Neural progenitor cell (in vitro differentiated cells): ENCODE data around the gene PODXL2. TPM values are rescaled to one million over a fixed set of nuclear protein-coding genes. Genes with fewer than 3 reads are reported as not detected.

Experiments
- DNase-seq: peaks from one replicate; pipeline ENCODE4 v3.0.0-alpha.2; 2016; ENCODE audit warnings: low spot score
- H2AFZ ChIP-seq: fragments of 200-600 bp; sonication (generic); replicated peaks from 2 replicates; pipeline ENCODE4 v1.6.1; 2016; ENCODE audit warnings: antibody characterized with exemption
- H3F3A ChIP-seq: fragments of 200-600 bp; sonication (generic); 2 replicates; pipeline ENCODE4 v1.6.1; 2016; ENCODE audit warnings: antibody characterized with exemption, low read depth
- H3K27ac ChIP-seq: fragments of 200-600 bp; sonication (generic); 2 replicates; pipeline ENCODE4 v1.5.1; 2016; ENCODE audit warnings: mild to moderate bottlenecking
- H3K27me3 ChIP-seq: fragments of 200-600 bp; sonication (generic); 2 replicates; pipeline ENCODE4 v1.6.1; 2016; ENCODE audit warnings: mild to moderate bottlenecking, moderate library complexity
- H3K36me3 ChIP-seq: fragments of 200-600 bp; sonication (generic); 2 replicates; pipeline ENCODE4 v1.5.1; 2016
- H3K4me1 ChIP-seq: fragments of 200-600 bp; sonication (generic); 2 replicates; pipeline ENCODE4 v1.6.1; 2016; ENCODE audit warnings: mixed run types
- H3K4me2 ChIP-seq: fragments of 200-600 bp; sonication (generic); 2 replicates; pipeline ENCODE4 v1.6.1; 2016
- H3K4me3 ChIP-seq: fragments of 200-600 bp; sonication (generic); 2 replicates; pipeline ENCODE4 v1.5.1; 2016
- H3K79me2 ChIP-seq: fragments of 200-600 bp; sonication (generic); 2 replicates; pipeline ENCODE4 v1.6.1; 2016; ENCODE audit warnings: low read depth
- H3K9ac ChIP-seq: fragments of 200-600 bp; sonication (generic); 2 replicates; pipeline ENCODE4 v1.6.1; 2016
- H3K9me3 ChIP-seq: fragments of 200-600 bp; sonication (generic); 2 replicates; pipeline ENCODE4 v1.5.1; 2016; ENCODE audit warnings: low read depth
- H4K20me1 ChIP-seq: fragments of 200-600 bp; sonication (generic); 2 replicates; pipeline ENCODE4 v1.6.1; 2016; ENCODE audit warnings: low read depth
- H3K27ac Mint-ChIP-seq: 3 replicates; pipeline ENCODE4 v1.8.0; 2021; ENCODE audit warnings: mixed read lengths
- H3K27me3 Mint-ChIP-seq: 2 replicates; pipeline ENCODE4 v1.8.0; 2022; ENCODE audit warnings: low read depth, mild to moderate bottlenecking, inconsistent platforms, moderate library complexity, mixed read lengths; ENCODE audit not compliant: insufficient read depth
- H3K36me3 Mint-ChIP-seq: 3 replicates; pipeline ENCODE4 v1.8.0; 2021; ENCODE audit warnings: mixed read lengths
- H3K4me1 Mint-ChIP-seq: 3 replicates; pipeline ENCODE4 v1.8.0; 2021; ENCODE audit warnings: mixed read lengths
- H3K4me3 Mint-ChIP-seq: 3 replicates; pipeline ENCODE4 v1.8.0; 2021; ENCODE audit warnings: mild to moderate bottlenecking, moderate library complexity, mixed read lengths
- H3K9me3 Mint-ChIP-seq: 3 replicates; pipeline ENCODE4 v1.8.0; 2020; ENCODE audit warnings: mixed read lengths
- EZH2 ChIP-seq: fragments of 200-600 bp; sonication (generic); IDR thresholded peaks from 2 replicates; pipeline ENCODE4 v1.6.1; 2017; ENCODE audit warnings: antibody characterized with exemption, mild to moderate bottlenecking, moderate library complexity
- EZH2phosphoT487 ChIP-seq: fragments of 200-600 bp; sonication (generic); IDR thresholded peaks from 2 replicates; pipeline ENCODE4 v1.6.1; 2017; ENCODE audit warnings: antibody characterized with exemption
- total RNA-seq: library from RNA; depleted of rRNA; stranded (reverse); fragments of >200 nt; gene quantifications from 2 replicates; pipeline ENCODE4 v1.2.3, GENCODE V29; 2015; ENCODE audit warnings: low replicate concordance
- TF ChIP-seq, protein P1 (sequence below): fragments of 200-600 bp; sonication (generic); IDR thresholded peaks from 2 replicates; pipeline ENCODE4 v1.5.1; 2017; ENCODE audit warnings: antibody characterized with exemption, mild to moderate bottlenecking

Gene PODXL2
- total RNA-seq, 1 donor from 2014 or later, result 18.4 TPM

DNA sequence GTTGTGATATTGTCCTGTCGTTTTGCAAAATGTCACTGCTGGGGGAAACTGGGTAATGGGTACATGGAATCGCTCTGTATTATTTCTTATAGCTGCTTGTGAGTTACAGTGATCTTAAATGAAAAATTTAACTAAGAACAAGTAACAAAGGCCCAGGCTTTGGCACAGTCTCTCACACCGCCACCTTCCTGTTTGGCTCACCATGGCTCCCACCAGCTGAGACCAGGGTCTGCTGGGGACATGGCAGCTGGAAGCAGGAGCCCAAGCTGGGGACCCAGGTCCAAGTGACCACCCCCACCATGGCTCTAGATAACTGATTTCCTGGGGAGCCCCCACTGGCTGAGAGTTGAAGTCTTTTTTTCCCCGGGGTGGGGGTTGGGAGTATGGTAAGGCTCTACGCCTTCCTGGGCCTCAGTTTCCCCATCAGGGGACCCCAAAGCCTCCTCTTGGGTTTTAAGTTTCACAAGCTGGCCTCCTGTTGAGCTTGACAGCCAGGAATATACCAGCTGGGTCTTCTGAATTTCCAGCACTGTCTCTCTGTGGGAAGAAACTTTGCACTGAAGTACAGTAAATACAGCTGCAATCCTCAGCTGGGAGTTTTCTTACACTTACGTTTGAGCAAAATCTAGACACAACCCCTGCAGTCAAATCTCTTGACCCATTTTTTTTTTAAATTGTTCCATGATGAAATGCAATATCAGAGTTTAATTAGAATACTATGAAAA is 69.9 kb downstream of the PODXL2 start:
- Histone ChIP-seq H3K36me3 (no peaks in the 10 kb centered on the region), H3F3A (no peaks in the 10 kb centered on the region), H3K27ac (no peak overlapping the region), H3K27me3 (no peaks in the 10 kb centered on the region), H3K4me3 (no peak overlapping the region), H3K79me2 (no peaks in the 10 kb centered on the region), H2AFZ (no peak overlapping the region), H3K9ac (no peak overlapping the region), H4K20me1 (no peaks in the 10 kb centered on the region), H3K4me1 (peaks cover 6% of the 10 kb centered on the region), H3K4me2 (no peak overlapping the region), H3K9me3 (no peaks in the 10 kb centered on the region)
- H3K36me3 Mint-ChIP-seq, result no peaks in the 10 kb centered on the region
- peaks cover 18% of the 10 kb centered on the region for H3K4me1 Mint-ChIP-seq
- no peak for DNase-seq
- H3K9me3 Mint-ChIP-seq, result peaks cover 8% of the 10 kb centered on the region
- H3K27ac Mint-ChIP-seq, result peak overlapping the region; percentile 66
- peaks cover 8% of the 10 kb centered on the region for H3K27me3 Mint-ChIP-seq
- no peak overlapping the region for H3K4me3 Mint-ChIP-seq
- TF ChIP-seq, protein P1, sequence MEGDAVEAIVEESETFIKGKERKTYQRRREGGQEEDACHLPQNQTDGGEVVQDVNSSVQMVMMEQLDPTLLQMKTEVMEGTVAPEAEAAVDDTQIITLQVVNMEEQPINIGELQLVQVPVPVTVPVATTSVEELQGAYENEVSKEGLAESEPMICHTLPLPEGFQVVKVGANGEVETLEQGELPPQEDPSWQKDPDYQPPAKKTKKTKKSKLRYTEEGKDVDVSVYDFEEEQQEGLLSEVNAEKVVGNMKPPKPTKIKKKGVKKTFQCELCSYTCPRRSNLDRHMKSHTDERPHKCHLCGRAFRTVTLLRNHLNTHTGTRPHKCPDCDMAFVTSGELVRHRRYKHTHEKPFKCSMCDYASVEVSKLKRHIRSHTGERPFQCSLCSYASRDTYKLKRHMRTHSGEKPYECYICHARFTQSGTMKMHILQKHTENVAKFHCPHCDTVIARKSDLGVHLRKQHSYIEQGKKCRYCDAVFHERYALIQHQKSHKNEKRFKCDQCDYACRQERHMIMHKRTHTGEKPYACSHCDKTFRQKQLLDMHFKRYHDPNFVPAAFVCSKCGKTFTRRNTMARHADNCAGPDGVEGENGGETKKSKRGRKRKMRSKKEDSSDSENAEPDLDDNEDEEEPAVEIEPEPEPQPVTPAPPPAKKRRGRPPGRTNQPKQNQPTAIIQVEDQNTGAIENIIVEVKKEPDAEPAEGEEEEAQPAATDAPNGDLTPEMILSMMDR, result no peak
- no peak for TF ChIP-seq EZH2
- TF ChIP-seq EZH2phosphoT487, result no peak

DNA sequence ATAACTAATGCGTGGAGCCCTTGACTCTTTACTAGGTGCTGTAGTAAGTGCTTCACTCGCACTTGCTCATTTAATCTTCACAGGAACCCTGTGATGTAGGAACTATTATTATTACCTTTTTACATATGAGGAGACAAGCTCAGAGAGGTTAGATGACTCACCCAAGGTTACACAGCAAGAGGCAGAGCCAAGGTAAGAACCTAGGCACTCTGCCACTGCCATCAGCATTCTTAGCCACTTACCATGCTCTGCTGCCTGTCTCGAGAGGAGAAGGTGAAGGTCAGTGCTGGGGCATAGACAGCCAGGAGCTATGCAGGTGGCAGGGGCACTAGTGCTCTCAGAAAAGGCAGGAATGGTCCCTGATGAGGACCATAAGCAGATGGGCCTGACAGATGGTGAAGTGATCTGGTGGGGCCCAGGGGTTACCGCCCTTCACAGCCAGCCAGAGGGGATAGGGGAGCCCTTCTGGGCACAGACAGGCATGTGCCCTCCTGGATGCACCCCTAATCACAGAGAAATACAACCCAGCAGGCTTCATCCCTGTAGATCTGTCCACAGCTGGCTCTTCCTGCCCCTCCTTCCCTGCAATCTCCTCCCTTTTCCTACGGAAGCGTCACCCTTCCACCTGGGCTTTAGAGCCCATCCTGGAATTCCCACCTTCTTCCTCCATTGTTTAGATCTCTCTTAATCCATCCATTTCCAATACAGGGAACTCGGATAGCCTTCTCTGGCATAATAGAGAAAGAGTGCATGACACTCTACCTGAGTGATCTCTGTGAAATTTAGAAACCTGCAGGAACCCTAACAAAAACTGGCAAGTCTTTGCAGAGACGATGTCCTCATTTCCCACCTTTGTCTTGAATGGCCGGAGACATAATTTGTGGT is 70.7 kb downstream of the PODXL2 start:
- no peaks in the 10 kb centered on the region for H3K79me2 ChIP-seq
- no peak overlapping the region for H3K27ac ChIP-seq
- H4K20me1 ChIP-seq, result no peaks in the 10 kb centered on the region
- no peak overlapping the region for H2AFZ ChIP-seq
- H3K4me3 ChIP-seq, result no peak overlapping the region
- Mint-ChIP-seq H3K36me3 (no peaks in the 10 kb centered on the region), H3K27me3 (peaks cover 8% of the 10 kb centered on the region), H3K9me3 (peaks cover 14% of the 10 kb centered on the region), H3K4me3 (no peak overlapping the region), H3K27ac (peak overlapping the region; percentile 74), H3K4me1 (peaks cover 16% of the 10 kb centered on the region)
- no peaks in the 10 kb centered on the region for H3K36me3 ChIP-seq
- no peaks in the 10 kb centered on the region for H3K27me3 ChIP-seq
- H3K4me2 ChIP-seq, result no peak overlapping the region
- H3F3A ChIP-seq, result no peaks in the 10 kb centered on the region
- peaks cover 6% of the 10 kb centered on the region for H3K4me1 ChIP-seq
- no peaks in the 10 kb centered on the region for H3K9me3 ChIP-seq
- DNase-seq, result no peak
- TF ChIP-seq, protein P1, result no peak
- TF ChIP-seq EZH2phosphoT487 (no peak), EZH2 (no peak)
- no peak overlapping the region for H3K9ac ChIP-seq

DNA sequence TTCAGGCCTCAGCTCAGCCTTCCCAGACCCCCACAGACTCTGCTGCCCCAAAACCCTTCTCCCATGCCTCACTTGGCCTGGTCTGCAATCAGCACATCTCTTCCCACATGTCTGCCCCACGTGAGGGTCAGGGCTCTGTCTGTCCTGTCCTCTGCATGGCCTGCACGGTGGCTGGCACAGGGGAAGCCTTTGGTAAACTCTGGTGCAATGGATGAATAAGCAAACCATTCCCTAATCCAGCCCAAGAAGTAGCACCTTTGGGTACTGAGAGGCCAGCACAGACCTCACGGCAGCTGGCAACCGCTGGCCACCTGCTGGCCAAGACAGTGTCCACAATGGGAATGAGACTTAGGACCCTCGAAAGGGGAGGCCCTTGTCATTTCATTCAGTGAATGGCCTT is 71.4 kb downstream of the PODXL2 start:
- Histone ChIP-seq H2AFZ (no peak overlapping the region), H3K4me3 (no peak overlapping the region), H3K27me3 (no peaks in the 10 kb centered on the region), H3K36me3 (no peaks in the 10 kb centered on the region), H3K4me2 (no peak overlapping the region), H3K9me3 (no peaks in the 10 kb centered on the region), H3K79me2 (no peaks in the 10 kb centered on the region), H3K9ac (no peak overlapping the region), H3K27ac (no peak overlapping the region), H4K20me1 (no peaks in the 10 kb centered on the region), H3K4me1 (peaks cover 6% of the 10 kb centered on the region), H3F3A (no peaks in the 10 kb centered on the region)
- Mint-ChIP-seq H3K27me3 (peaks cover 8% of the 10 kb centered on the region), H3K4me1 (peaks cover 16% of the 10 kb centered on the region), H3K36me3 (no peaks in the 10 kb centered on the region), H3K9me3 (peaks cover 14% of the 10 kb centered on the region), H3K27ac (no peak overlapping the region), H3K4me3 (no peak overlapping the region)
- TF ChIP-seq EZH2 (no peak), EZH2phosphoT487 (no peak)
- TF ChIP-seq, protein P1, result peak; percentile 41
- peak; percentile 48 for DNase-seq
